TTC549 (cell line): Measurements from ENCODE around the gene SMYD4.
"Not testable (repeated sequence)": the region's sequence is repeated elsewhere in the genome, so short reads cannot be mapped to it uniquely, and the experiment has no call there.

Experiments used
- FAIRE-seq: peaks from 2 replicates; lab custom pipeline; 2012; peaks lifted over from hg19 to GRCh38; lab: Jason Lieb, UNC

The SMYD4 gene

GRCh38 chr17:1753767-1754429 lies 75.8 kb downstream of the SMYD4 start:
- no peak for FAIRE-seq

- FAIRE-seq = no peak
Measured at GRCh38 chr17:1752425-1753262, 77.1 kb downstream of the SMYD4 start.

GRCh38 chr17:1750628-1751027 lies 79.1 kb downstream of the SMYD4 start:
- no peak for FAIRE-seq

- FAIRE-seq = no peak
Measured at GRCh38 chr17:1746975-1747543, 82.6 kb downstream of the SMYD4 start.

- no peak for FAIRE-seq
Measured at GRCh38 chr17:1745513-1746020, 84.1 kb downstream of the SMYD4 start.

GRCh38 chr17:1744551-1745512 lies 84.9 kb downstream of the SMYD4 start:
- no peak for FAIRE-seq

GRCh38 chr17:1743088-1743439 lies 86.6 kb downstream of the SMYD4 start:
- FAIRE-seq = no peak

DNA sequence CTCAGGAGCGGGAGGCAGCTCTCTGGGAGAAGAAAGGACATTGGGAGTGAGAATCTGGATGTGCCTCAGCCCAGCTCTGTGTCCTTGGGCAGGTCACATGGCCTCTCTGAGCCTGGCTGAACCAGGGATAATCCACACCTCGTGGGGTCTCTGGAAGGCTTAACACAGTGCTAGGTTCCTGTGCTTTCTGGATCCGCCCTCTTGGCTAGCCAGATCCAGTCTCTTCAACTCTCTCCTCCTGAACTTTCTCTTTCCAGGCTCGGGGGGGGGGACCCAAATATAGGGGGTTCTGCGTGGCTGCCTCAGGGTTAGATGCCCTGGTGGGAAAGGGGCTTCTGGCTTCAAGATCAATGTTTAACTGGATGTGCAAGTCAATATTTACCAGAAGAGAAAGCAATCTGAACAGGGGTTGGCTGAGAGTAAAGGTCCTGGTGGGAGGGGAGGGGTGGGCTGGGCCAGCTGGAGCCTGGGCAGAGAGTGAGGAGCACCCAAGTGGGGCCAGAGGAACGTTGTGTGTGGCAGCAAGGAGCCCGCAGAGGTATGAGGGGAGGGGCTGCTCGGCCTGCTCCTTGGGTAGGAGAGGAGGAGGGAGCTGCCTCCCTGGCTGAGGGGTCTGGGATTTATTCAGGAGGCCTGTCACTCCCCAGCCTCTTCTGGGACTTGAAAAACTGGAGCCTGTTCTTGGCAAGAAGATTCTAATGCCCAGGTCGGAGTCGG lies 87.2 kb downstream of the SMYD4 start, which contains the start of gene SERPINF2:
TSS of gene SERPINF2 (plus strand) at position 501 of the 717 bp plus-strand sequence. CDS start 2,125 bp downstream, outside the sequence.
- no peak for FAIRE-seq

- not testable (repeated sequence) for FAIRE-seq
Measured at GRCh38 chr17:1741899-1742298, 87.8 kb downstream of the SMYD4 start.

- no peak for FAIRE-seq
Measured at GRCh38 chr17:1737531-1738291, 92.0 kb downstream of the SMYD4 start.

DNA sequence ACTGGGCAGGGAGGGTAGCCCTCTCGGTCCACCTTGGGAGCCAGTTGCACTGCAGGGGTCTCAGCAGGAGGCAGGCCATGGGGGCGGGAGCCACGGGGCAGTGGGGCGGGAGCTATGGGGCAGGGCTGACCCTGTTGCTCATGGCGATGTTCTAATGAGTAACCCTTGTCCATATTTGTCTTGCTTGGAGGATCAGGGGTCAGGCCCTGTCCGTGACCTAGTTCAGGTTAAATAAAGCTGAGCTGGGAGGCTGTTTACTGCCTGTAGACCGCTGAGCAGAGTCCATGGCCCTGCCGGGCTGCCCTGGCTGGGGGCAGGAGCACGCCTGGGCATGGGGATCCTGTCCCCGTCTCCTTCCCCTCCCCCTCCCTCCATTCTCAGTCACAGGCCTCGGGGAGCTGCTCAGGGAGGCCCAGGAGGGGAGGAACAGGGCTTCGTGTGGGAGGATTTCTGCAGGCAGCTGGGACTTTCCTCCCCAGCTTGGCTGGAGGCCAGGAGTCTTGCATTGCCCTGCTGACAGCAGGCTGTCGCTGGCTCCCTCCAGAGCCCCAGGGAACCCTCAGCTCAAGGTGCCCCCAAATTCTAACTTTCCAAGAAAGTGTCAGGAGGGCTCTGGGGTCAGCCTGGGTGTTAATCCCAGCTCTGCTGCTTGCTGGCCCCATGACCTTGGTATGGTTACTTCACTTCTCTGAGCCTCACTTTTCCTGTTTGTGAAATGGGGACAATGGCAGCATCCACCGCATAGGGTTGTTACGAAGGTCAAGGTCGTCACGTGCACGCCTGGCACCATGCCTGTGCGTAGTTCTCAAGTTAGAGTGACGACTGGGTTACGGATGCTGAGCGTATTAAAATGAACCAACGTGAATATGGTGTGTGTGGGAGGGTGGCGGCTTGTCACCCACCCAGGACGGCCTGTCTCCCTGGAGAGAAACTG lies 93.1 kb downstream of the SMYD4 start:
- no peak for FAIRE-seq

DNA sequence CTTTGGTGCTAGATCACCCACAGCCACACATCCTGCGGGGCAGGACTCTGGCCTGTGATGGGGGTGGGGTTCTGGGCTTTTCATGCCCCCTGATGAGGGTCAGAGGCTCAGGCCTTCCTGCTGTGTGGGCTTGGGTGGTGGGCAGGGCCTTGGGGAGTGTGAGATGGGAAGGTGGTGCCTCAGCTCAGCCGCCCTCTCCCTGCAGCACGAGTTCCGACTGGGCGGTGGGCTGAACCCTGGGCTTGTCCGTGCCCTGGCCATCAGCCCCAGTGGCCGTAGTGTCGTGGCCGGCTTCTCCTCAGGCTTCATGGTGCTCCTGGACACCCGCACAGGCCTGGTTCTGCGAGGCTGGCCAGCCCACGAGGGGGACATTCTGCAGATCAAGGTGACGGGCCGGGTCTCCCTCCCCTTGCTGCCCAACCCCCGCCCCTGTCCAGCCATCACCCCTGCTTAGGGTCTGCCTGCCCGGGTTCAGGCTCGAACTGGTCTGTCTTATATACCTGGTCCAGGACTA lies 93.8 kb downstream of the SMYD4 start:
- no peak for FAIRE-seq

GRCh38 chr17:1735418-1735817 lies 94.3 kb downstream of the SMYD4 start:
- no peak for FAIRE-seq

DNA sequence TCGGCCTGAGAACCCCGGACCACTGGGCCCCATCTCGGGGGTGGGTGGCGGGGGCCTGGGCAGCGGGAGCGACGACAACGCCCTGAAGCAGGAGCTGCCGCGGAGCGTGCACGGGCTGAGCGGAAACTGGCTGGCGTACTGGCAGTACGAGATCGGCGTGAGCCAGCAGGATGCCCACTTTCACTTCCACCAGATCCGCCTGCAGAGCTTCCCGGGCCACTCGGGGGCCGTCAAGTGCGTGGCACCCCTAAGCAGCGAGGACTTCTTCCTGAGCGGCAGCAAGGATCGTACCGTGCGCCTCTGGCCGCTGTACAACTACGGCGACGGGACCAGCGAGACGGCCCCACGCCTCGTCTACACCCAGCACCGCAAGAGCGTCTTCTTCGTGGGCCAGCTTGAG lies 95.9 kb downstream of the SMYD4 start:
- FAIRE-seq = no peak

GRCh38 chr17:1732833-1733321 lies 96.8 kb downstream of the SMYD4 start:
- no peak for FAIRE-seq

DNA sequence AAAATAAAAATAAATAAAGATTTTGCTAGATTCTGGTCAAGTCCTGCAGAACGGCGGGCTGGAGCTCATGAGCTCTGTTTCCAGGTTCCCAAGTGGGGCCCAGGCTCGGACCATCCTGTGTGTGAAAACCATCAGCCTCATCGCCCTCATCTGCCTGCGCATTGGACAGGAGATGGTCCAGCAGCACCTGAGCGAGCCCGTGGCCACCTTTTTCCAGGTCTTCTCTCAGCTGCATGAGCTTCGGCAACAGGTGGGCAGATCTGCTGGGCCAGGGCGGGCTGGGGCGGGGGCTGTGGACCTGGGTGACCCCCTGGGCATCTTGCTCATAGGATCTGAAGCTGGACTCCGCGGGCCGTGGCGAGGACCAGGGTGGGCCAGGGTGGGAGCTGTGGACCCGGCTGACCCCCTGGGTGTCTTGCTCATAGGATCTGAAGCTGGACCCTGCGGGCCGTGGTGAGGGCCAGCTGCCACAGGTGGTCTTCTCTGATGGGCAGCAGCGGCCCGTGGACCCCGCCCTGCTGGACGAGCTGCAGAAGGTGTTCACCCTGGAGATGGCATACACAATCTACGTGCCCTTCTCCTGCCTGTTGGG lies 97.4 kb downstream of the SMYD4 start:
- no peak for FAIRE-seq

GRCh38 chr17:1731194-1731506 lies 98.6 kb downstream of the SMYD4 start:
- FAIRE-seq = no peak

DNA sequence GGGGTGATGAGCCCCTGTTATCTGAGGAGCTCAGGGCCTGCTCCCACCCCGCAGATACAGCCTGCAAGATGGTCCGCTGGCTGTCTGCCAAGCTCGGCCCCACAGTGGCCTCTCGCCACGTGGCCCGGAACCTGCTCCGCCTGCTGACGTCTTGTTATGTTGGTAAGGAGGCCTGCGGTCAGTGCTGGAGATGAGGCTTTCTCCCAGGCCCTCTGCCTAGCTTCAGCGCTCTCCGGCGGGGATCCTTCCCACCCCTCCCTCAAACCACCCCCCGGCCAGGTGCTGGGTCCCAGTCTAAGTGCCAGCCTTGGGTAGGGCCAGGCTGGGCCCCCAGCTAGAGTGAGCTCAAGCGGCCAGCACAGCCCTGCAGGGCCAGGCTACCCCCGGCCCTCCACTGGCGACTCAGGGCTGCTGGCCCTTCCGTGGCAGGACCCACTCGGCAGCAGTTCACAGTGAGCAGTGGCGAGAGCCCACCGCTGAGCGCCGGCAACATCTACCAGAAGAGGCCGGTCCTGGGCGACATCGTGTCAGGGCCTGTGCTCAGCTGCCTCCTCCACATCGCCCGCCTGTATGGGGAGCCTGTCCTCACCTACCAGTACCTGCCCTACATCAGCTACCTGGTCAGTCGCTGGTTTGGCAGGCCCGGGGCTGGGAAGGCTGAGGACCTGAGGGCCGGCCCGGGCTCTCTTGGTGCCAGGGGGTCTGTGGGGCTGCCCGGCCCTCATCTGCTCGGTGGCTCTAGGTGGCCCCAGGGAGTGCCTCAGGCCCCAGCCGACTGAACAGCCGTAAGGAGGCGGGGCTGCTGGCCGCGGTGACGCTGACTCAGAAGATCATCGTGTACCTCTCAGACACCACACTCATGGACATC lies 99.1 kb downstream of the SMYD4 start:
- FAIRE-seq = no peak
